ENCODE data around the gene VAPB. TPM values are rescaled to one million over a fixed set of nuclear protein-coding genes. Genes with fewer than 3 reads are reported as not detected.

Gene VAPB
- total and polyA plus RNA-seq, 10 of the 15 experiments (the other 5 are each of a cell fraction or from before 2014, with no cell fraction given): 3.2 to 28.6 (median 20.5) TPM

GRCh38 chr20:58447511-58448391 is 58.7 kb downstream of the VAPB start (continued):
- no peak for TF ChIP-seq E2F8 (IDR thresholded peaks at IDR 0.05; ENCODE audit: low read depth, partially characterized antibody)
- no peak for TF ChIP-seq ZNF592 (IDR thresholded peaks at IDR 0.05)
- TF ChIP-seq YY1 (IDR thresholded peaks at IDR 0.05; ENCODE audit: low read depth, low read length): 0 out of 2 replicates have a peak, but pooled peaks have one; percentile 26
- no peak for TF ChIP-seq CBX3 (IDR thresholded peaks at IDR 0.05; ENCODE audit: borderline replicate concordance, low read depth)
- TF ChIP-seq RELA (IDR thresholded peaks at IDR 0.05; ENCODE audit: borderline replicate concordance, partially characterized antibody): no peak
- no peak for TF ChIP-seq ZNF217 (IDR thresholded peaks at IDR 0.05)
- no peak for TF ChIP-seq ATF7 (IDR thresholded peaks at IDR 0.05; ENCODE audit: low read depth)
- no peak for TF ChIP-seq POLR2AphosphoS2 (IDR thresholded peaks at IDR 0.05; ENCODE audit: low read depth, low read length)
- TF ChIP-seq ZNF24 (IDR thresholded peaks at IDR 0.05): no peak
- TF ChIP-seq HDAC2 (IDR thresholded peaks at IDR 0.05): no peak
- no peak for TF ChIP-seq NR2C1 (IDR thresholded peaks at IDR 0.05)
- TF ChIP-seq BCLAF1 (IDR thresholded peaks at IDR 0.05): no peak
- no peak for TF ChIP-seq FOS (IDR thresholded peaks at IDR 0.05; ENCODE audit: borderline replicate concordance, extremely low read depth, insufficient read length)
- no peak for TF ChIP-seq MXI1 (IDR thresholded peaks at IDR 0.05; ENCODE audit: low read depth, low read length)
- TF ChIP-seq ELK1 (IDR thresholded peaks at IDR 0.05; ENCODE audit: low read depth, low read length): no peak
